GM18508 (cell line): Measurements from ENCODE around the gene GZF1.
"Not testable (repeated sequence)": the region's sequence is repeated elsewhere in the genome, so short reads cannot be mapped to it uniquely, and the experiment has no call there.

Source experiments
- ATAC-seq: cut with Tn5 transposase; IDR thresholded peaks from one replicate; pipeline ENCODE4 v1.9.1; 2021; ENCODE audit warnings: moderate number of reproducible peaks; ENCODE audit not compliant: insufficient read depth, unreplicated experiment

Gene GZF1

DNA sequence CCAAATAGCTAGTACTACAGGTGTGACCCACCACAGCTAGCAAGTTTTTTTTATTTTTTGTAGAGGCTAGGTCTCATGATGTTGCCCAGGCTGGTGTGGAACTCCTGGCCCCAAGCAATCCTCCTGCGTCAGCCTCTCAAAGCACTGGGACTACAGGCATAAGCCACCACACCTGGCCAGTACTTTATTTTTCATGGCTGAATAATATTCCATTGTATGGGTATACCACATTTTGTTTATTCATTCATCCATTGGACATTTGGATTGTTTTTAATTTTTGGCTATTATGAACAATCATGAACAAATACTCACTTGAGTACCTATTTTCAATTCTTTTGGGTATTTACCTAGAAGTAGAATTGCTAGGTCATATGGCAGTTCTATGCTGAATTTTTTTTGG is 18.4 kb upstream of the GZF1 start:
- no peak for ATAC-seq

DNA sequence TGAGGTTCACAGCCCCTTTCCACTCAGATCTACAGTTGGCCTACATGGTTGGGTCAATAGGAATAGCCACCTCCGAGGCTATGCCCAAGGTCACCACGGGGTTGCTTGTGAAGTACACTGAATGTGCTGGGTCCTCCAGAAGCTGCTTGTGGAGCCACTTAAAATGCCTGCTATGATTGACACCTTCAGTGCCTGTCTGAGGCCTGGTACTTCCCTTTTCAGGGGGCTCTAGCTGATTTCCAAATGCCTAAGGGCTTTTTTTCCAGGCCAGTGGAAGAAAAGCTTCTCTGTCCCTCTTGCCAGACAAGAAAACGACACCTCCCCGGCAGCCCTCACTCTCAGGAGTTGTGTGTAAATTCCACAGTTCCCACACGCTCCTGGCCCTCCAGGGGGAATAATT is 17.6 kb upstream of the GZF1 start:
- ATAC-seq = no peak

DNA sequence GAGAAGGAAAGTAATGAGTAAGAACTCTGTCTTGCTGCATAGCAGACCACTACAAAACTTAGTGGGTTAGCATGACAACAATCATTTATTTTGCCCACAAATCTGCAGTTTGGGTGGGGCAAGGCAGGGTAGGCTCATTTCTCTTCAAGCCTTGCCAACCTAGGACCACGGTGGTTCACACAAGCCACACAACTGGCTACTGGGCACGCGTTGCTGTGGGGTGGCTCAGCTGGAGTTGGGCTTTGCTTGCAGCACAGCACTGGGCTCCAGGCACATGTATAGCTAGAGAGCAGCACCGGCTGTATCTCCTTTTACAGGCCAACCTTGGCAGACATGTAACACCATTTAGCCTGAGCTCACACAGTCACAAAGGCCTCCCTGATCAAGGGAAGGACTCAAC is 16.0 kb upstream of the GZF1 start:
- no peak for ATAC-seq

DNA sequence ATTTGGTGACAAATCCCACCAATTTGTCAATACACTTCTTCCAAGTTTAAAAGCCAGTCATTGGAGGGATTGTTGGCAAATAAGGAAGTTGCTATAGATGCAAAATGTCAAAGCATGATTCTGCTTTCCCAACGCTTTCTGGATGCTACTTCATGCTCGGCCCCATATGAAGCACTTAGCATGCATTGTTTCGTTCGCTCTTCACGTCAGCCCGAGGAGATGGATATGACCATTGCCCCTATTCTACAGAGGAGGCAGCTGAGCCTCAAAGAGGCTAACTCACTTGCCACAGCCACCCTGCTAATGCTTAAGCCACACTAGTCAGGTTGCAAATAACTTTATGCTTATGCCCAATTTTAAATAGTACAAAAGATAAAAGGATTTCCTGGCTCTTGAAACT is 14.2 kb upstream of the GZF1 start:
- no peak for ATAC-seq

DNA sequence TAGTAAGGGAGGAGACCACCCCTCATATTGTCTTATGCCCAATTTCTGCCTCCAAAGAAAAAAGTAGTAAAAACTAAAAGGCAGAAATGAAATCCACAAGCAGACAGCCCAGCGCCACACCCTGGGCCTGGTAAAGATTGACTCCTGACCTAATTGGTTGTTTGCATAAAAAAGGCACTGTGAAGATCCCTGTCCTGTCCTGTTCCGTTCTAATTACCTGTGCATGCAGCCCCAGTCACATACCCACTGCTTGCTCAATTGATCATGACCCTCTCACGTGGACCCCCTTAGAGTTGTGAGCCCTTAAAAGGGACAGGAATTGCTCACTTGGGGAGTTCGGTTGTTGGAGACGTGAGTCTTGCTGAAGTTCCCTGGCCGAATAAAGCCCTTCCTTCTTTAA is 13.5 kb upstream of the GZF1 start:
- not testable (repeated sequence) for ATAC-seq

DNA sequence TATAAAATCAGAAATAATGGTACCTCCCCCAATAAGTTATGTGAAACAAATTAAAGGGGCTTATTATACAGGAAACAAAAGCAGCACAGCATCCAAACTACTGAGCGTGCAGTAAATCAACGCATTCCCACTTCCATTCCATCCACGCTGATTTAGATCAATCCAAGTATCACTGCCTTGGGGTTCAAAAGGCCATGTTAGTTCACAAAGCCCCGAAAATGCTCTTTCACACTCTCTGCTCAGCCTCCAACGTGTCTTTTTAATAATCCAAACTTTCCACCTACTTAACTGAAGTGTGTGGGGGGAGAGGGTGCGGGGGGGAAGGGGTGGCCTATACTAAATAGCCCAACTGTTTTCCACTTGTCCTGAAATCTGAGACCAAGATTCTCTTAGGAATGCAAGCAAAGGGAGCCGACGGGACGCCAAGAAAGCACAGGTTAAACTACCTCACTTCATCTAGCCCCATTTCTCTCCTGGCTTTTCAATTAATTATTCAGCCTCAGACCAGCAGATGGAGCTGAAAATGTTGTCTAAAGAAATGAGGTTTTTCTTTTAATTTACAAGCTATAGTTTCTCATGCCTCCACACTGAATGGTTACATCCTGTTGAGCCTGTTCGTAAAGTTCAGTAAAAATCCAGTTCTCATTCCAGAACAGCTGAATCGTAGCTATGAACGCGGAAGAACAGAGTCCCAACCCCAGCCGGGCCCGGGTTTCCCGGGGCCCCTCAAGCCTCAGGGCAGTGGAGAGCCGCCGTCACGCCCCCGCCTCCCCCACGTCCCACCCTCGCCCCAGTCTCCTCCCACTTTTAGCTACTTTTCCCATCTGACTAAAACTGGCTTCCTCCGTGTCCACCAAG is 12.4 kb upstream of the GZF1 start:
- ATAC-seq = peak; percentile 12

DNA sequence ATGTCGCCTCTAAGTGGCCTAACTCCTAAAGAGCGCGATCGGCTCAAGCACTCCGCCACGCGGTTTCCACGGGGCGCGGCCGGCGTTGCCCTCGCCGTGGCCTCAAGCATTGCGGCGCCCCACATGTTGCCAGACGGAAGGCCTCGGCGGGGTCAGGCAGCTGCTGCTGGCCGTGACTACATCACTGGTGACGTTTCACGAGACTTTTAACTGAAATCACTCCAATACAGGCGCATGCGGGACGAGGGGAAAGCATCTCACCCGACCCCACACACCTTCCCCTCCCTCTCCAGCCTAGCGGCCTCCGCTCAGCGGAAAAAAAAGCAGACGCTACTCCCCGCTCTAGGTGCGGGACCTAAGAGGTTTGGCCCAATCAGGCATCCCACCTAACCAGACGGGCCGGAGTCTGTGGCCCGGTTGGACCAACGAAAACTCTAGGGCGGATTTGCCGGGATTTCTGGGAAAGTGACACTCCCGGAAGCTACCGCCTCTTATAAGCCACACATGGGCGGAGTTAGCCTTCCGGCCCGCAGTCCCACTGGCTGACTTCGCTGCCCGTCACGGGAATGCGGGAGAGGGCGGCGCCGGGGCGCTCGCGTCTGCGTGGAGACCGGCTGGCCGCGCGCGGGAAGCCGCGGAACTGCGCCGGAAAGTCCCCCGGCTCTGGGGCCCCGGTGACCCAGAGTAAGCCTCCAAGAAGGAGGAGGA is 11.6 kb upstream of the GZF1 start, which contains the start of gene NXT1:
TSS of gene NXT1 (plus strand) at position 596 of the 708 bp plus-strand sequence. CDS start 3,251 bp downstream, outside the sequence.
- ATAC-seq = peak; percentile 80

DNA sequence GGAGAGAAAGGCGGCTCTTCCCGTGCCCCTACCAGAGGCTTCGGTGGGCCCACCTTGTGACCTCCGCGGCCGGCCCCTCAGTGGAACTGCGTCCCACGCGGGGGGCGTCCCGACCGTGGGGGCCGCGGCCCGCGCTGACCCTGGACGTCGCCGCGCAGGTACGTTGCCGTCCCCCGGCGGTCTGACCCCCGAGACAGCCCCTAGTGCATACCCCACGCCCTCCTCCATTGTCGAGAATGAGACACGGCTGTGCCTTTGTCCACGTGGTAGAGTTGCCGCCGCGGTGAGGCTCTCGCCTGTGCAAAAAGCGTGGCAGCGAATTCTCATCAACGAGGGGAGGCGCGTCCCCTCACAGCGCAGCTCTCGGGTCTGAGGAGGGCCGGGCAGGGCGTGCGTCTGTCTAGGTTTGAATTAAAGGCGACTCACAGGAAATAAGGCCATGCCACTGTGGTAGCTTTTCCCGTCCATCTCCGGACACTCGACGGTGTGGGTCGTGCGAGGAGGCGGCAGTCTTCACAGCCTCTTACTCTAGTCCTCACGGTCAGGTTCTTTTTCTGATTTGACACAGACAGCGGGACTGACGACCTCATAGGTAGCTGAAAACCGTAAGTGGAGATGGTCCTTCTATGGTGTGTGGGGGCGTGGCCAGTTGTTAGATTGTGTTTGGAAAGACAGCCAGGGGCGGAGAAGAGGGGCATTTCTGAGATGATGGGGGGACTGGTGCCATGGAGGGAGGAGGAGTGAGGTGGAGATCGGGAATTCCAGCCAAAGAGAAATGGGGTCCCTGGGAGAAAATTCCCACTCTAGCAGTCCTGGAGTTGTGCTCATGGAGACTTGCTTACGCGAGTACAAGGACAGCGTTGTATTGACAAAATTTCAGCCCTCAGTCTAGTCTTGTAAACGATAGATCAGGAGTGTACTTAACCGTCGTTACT is 10.8 kb upstream of the GZF1 start:
- ATAC-seq = no peak

DNA sequence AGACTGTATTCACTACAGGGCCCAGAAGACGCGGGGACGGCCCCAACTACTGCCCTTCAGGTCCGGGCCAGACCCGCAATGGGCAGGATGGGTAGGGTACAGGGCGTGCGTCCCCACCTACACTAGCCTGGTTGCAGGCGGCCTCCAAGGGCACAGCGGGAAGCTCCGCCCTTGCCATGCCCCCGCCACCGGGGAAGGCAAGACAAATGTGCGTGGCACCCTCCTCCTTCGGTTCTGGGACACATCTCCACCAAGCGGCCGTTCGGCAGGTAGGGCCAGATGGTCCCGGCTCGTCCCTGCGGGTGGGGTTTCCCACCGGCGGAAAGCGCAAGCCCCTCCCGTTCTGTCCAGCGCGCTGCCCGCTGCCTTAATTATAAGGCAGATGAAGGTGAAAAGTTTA is 5.8 kb upstream of the GZF1 start:
- ATAC-seq = no peak

DNA sequence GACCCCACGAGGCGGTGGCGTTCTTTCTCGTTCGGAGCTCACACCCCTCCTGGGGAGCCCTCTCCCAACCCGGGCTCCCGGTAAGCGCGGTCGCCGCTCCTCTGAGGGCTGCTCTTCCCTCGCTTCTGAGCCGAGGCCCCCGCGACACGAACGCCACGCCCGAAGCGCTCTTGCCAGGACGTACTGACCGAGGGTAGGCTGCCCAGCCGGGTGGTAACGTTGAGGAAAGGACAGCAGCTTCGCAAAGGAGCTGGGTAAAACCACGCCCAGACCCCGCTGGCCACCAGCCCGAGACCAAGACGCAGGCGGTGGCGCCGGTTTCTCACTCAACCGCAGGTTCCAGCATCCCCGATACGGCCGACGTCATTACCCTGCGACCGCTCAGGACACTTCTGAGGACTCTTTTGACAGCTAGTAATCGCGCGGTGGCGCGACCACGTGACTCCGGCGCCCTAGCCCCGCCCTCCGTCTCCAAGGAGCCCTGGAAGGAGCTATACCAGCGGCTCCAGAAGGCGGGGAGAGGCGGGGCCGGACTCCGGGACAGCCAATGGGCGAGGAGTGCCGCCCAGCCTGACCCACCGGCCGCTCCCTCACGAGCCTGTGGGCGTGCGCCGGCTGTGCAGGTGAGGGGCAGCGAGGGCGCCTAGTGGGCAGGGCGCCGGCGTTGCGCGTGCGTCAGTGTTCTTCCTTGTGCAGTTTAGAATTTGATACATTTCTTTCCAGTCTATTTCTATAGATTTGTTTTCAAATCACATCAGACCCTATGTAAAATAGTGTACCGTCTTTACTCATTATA is 4.0 kb upstream of the GZF1 start:
- peak; percentile 47 for ATAC-seq

DNA sequence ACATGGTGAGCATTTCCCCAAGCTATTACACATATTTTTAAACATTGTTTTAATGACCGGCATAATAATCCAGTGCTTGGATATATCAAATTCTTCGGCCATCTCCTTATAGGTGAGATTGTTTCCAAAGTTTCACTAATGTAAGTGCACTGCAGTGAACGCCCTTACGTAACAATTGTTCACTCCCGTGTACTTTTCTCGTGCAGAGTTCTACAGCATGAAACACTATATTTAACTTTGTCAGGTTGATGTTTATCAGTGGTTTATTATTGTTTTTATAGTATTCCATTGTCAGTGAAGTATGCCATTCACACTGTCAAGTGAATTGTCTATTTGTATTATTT is 3.4 kb upstream of the GZF1 start:
- ATAC-seq = no peak

DNA sequence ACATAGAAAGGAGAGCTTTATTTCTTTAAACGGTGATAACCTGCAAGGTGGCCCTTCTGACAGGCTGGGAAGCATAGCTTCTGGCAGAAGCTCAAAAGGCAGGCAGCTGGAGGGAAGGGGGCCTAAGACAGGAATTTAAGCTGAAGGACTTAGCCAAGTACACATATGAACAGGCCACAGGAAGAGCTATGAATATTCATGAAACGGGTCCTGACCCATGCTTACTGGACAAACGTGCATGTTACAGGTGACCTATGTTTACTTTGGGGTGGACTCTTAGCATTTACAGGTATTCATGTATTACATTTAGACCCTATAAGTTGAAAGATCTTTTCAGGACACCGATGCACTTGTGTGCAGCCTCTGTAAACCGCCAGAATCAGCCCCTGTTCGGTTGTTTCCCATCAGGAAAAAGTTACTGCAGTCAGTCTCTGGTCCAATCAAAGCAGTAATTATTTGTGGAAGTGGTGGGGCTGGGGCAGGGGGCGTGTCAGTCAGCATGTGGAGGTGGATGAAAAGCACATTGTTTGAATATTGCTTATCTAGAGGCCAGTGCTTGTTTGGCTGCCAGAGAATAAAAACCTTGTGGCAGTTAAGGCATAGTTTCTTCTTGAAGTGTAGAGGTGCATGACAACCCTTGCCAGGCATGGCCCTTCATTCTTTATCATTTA is 2.9 kb upstream of the GZF1 start:
- ATAC-seq = no peak

DNA sequence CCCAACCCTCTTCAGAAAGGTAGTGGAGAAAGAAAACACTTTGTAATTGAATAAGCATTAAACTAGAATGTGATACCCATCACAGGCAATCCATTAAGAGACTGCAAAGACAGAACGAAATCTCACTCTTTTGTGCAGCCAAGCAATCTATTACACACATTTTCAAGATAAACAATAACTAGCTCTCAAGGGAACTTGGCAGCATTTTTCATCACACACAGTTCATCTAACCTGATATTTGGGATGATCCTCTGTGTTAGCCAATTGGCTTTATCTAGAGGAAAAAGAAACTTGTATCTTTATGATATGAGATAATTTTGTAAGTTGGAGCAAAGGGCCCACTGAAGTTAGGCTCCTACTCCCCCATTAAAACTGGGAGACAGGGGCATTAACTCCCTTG is 1.5 kb upstream of the GZF1 start:
- no peak for ATAC-seq

DNA sequence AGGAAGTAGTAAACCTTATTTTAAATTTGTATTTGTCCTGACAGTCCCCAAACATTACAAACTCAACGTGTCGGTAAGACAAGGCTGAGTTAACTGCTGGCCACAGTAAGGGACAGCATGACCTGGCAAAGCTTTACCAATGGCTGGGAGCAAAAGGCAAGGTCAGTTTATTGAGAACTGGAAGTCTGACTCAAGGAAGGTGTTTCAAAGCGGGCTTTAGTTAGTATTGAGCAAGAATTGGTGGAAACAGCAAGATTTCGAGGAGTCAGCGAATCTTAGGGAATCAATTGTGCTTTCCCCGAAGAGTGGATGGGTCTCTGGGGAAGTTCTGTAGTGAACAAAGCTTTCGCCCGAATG is 885 bp upstream of the GZF1 start:
- no peak for ATAC-seq

DNA sequence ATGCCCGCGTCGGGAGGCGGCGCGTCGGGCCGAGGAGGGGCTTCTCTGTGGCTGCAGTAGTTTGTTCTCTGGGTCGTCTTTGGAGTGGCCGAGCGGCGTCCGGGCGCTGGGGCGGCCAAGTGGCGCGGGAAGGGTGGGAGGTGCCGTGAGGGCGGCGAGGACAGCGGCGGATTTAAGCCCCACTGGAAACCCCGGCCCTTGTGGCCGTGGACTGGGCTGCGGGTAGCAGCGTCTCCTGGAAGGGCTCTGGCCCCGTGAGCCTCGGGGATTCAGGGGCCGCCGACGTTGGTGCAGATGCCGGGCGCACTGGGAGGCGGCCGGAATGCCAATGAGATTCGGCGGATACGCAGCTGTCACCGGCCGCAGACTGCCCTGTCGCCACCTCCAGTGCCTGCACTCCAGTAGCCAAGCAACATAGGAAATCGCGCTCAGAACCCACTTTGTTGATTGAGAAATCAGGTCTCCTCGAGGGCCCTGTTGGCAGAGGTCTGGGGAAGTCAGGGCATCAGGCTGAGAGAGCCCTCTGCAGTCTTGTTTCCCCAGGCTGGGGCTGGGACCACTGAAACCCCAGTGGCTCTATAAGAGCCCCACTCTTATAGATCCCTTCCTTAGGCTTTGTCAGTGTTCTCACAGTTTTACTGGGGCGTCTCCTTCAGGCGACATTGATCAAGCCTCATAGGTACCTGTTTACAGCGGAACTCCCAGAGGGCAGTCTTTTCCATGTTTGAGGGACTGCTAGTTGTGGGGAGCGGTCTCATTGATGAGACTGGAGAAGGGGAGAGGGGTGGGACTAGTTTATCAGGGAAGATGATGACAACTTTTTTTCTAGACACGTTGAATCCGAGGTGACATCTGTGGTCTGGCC is 642 bp downstream of the GZF1 start:
- no peak for ATAC-seq

DNA sequence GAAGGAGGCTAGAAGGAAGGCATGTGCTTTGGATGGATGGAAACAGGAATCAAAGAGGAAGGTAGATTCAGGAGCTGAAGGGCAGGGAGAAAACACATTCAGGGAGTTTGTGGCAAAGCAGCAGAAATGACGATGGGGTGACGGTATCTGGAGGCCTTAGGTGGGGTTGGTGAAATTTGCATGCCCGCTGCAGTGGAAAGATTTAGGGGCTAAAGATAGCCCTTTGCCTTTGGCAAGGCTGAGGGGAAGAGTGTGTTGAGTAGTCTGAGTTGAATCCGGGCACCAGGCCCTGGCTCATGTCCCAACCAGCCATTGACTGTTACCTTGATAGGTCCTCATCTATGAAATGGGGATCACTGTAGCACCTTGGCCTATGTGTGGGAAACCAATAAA is 1.3 kb downstream of the GZF1 start:
- no peak for ATAC-seq

DNA sequence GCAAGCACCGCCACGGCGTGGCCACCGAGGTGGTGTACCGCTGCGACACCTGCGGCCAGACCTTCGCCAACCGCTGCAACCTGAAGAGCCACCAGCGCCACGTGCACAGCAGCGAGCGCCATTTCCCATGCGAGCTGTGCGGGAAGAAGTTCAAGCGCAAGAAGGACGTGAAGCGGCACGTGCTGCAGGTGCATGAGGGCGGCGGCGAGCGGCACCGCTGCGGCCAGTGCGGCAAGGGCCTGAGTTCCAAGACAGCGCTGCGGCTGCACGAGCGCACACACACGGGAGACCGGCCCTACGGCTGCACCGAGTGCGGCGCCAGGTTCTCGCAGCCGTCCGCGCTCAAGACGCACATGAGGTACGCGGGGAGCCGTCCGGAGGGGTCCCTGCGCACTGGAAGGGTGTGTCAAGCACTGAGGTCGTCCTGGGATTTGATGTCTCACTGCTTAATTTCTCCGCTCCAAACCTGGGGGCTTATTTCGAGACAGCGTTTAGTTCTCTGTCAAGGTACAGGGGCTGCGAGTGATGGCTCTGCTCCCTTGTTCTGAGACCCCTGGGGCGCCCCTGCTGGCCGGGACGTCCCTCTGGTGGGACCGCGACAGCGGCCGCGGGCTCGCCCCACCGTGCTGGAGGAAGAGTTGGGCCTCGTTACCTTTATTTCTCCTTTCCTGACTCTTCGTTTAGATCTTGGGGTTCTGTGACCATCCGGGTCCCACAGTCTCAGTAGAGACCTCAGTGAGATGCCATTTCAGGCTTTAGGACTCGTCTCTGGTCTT is 3.6 kb downstream of the GZF1 start:
- no peak for ATAC-seq

DNA sequence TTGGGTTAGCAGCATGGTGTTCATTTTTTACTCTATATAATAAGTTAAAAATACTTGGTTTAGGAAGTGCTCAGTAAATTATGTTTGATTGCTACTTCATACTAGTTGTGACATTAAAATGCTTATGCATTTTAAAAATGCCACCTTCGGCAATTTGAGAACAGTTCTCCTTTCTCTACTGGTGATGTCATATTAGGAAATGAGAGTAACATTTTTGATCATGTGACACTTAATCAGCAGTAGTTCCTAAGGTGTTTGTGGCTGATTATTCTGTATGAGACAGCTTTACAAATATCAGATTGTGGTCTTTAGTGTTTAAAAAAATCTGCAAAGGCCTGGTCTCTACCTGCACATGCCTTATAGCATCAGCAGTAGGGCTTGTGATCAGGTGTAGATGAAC is 4.4 kb downstream of the GZF1 start:
- no peak for ATAC-seq
